Transverse colon (tissue), 4 donors: ENCODE measurements around the gene ICA1L. TPM values are rescaled to one million over a fixed set of nuclear protein-coding genes. Genes with fewer than 3 reads are reported as not detected.

Source experiments
- DNase-seq: peaks from one replicate; pipeline ENCODE4 v3.0.0-alpha.2; 2019
- H3K27ac ChIP-seq, 4 donors: fragments of 200-600 bp; sonication (generic); 2 replicates each; pipeline ENCODE4 v1.5.1; 2016 to 2018; ENCODE audit warnings: inconsistent platforms in 4 of 4
- H3K27me3 ChIP-seq: fragments of 200-600 bp; sonication (generic); 2 replicates; pipeline ENCODE4 v1.5.1; 2017; ENCODE audit warnings: inconsistent platforms
- H3K36me3 ChIP-seq, 4 donors: fragments of 200-600 bp; sonication (generic); 2 replicates each; pipeline ENCODE4 v1.5.1; 2017 to 2019; ENCODE audit warnings: inconsistent platforms in 4 of 4
- H3K4me1 ChIP-seq, 4 donors: fragments of 200-600 bp; sonication (generic); 2 replicates each; pipeline ENCODE4 v1.5.1; 2017 to 2020; ENCODE audit warnings: inconsistent platforms in 4 of 4
- H3K4me3 ChIP-seq, 4 donors: fragments of 200-600 bp; sonication (generic); 1 replicate in 1 of 4; 2 replicates in 3 of 4; pipeline versions ENCODE4 v1.5.1 to v1.6.1; 2017 to 2019; ENCODE audit warnings: inconsistent platforms in 4 of 4
- H3K9me3 ChIP-seq, 2 donors: fragments of 200-600 bp; sonication (generic); 2 replicates each; pipeline ENCODE4 v1.5.1; 2017 to 2019; ENCODE audit warnings: inconsistent platforms in 2 of 2
- EP300 ChIP-seq: sonication (generic); formaldehyde crosslinking; IDR thresholded peaks from one replicate; pipeline ENCODE4 v1.6.1; 2017; ENCODE audit warnings: antibody characterized with exemption, low read depth
- POLR2A ChIP-seq: fragments of 450-650 bp; IDR thresholded peaks from one replicate; pipeline ENCODE4 v1.6.1; 2016; ENCODE audit warnings: antibody characterized with exemption, mild to moderate bottlenecking, moderate library complexity
- POLR2AphosphoS5 ChIP-seq, 3 donors: sonication (generic); formaldehyde crosslinking; IDR thresholded peaks; one replicate each; pipeline ENCODE4 v1.6.1; 2016; ENCODE audit warnings: antibody characterized with exemption in 3 of 3
- WGBS, 2 donors: methylation state at CpG; one replicate each; pipeline ENCODE4 v1.1.5; 2018; ENCODE audit warnings: low coverage in 1 of 2; 5-methylcytosine and 5-hydroxymethylcytosine counted together
- in situ Hi-C, 4 donors: fragments of 200-750 bp; cut with MboI; loops; one replicate each; pipeline versions ENCODE4 v1.15.0 to v1.15.1; 2017; ENCODE audit warnings: low sequenced_read_pairs in 3 of 4, low pct_ligation_motif_present in 1 of 4, low pct_unique_long_range_greater_than_20kb in 1 of 4
- intact Hi-C: fragments of 100-400 bp; cut with DNase I; formaldehyde crosslinking; loops from one replicate; pipeline ENCODE4 v1.15.1; 2023; ENCODE audit warnings: low total_unique reads
- total RNA-seq, 4 donors: library from RNA; depleted of rRNA; stranded (reverse); fragments of >200 nt; gene quantifications; one replicate each; pipeline ENCODE4 v1.1.0, GENCODE V29; 2016
- TF ChIP-seq, protein P1 (sequence below), 5 experiments: fragments of 200-600 bp in 3 of 5; fragments of 450-650 bp in 2 of 5; sonication (generic) in 3 of 5; IDR thresholded peaks; 1 replicate in 2 of 5; 2 replicates in 3 of 5; pipeline ENCODE4 v1.5.1; 2016 to 2017; ENCODE audit warnings: antibody characterized with exemption in 5 of 5, inconsistent platforms in 3 of 5, mild to moderate bottlenecking in 2 of 5, moderate library complexity in 1 of 5

The ICA1L gene
- total RNA-seq, 4 donors from 2014 or later = 4.4 to 39.4 (median 20.5) TPM

DNA sequence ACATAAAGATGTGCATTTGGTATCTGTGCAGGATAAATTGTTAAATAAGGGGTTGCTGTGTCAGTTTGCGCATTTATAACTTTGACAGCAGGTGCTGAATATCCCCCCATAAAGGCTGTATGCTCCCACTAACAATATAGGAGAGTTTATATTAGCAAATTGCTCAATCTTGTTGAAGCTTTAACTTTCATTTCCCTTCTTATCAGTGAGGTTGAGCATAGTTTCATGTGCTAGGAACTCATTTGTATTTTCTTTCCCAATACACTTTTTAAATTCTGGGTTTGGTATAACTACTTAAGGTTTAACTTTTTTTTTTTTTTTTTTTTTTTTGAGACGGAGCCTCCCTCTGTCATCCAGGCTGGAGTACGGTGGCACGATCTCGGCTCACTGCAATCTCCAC is 147.8 kb downstream of the ICA1L start:
- in situ Hi-C loops = no loop called here
- TF ChIP-seq EP300 = no peak
- no peak for TF ChIP-seq POLR2AphosphoS5 (IDR thresholded peaks at IDR 0.05)
- no peak for TF ChIP-seq POLR2A
- TF ChIP-seq, protein P1, sequence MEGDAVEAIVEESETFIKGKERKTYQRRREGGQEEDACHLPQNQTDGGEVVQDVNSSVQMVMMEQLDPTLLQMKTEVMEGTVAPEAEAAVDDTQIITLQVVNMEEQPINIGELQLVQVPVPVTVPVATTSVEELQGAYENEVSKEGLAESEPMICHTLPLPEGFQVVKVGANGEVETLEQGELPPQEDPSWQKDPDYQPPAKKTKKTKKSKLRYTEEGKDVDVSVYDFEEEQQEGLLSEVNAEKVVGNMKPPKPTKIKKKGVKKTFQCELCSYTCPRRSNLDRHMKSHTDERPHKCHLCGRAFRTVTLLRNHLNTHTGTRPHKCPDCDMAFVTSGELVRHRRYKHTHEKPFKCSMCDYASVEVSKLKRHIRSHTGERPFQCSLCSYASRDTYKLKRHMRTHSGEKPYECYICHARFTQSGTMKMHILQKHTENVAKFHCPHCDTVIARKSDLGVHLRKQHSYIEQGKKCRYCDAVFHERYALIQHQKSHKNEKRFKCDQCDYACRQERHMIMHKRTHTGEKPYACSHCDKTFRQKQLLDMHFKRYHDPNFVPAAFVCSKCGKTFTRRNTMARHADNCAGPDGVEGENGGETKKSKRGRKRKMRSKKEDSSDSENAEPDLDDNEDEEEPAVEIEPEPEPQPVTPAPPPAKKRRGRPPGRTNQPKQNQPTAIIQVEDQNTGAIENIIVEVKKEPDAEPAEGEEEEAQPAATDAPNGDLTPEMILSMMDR (IDR thresholded peaks at IDR 0.05) = no peak
- intact Hi-C loops = no loop called here
- WGBS, 2 donors = 99 to 100% methylated on average over 1 to 5 of the region's 5 CpGs
- DNase-seq = no peak
- Histone ChIP-seq H3K27ac (no peak overlapping the region), H3K9me3 (no peaks in the 10 kb centered on the region), H3K4me1 (no peaks in the 10 kb centered on the region), H3K36me3 (peaks cover 0 to 5% (median 2%) of the 10 kb centered on the region in 4 donors), H3K4me3 (no peak overlapping the region), H3K27me3 (no peaks in the 10 kb centered on the region)

Other genes starting within 250 kb of the ICA1L start
- gene FAM117B, start 236.8 kb downstream of the ICA1L start, total RNA-seq = 10 to 100 TPM; 11.1 to 21.3 (median 18.1) TPM
- 10 to 100 TPM in 3 of 4 donors, 1 to 10 TPM in 1; 2.2 to 46.0 (median 15.6) TPM for gene WDR12, start 39.9 kb upstream of the ICA1L start, total RNA-seq
- 10 to 100 TPM; 11.0 to 98.4 (median 54.8) TPM for gene CARF, start 40.5 kb upstream of the ICA1L start, total RNA-seq
- gene NBEAL1, start 143.1 kb upstream of the ICA1L start, total RNA-seq = 100 to 1,000 TPM in 3 of 4 donors, 10 to 100 TPM in 1; 59.1 to 287 (median 154) TPM